ENCODE measurements around the gene NUDT13. TPM values are rescaled to one million over a fixed set of nuclear protein-coding genes. Genes with fewer than 3 reads are reported as not detected.

Gene NUDT13
- total and polyA plus RNA-seq, 9 of the 15 experiments (the other 6 are each of a cell fraction or from before 2014, with no cell fraction given) = 4.7 to 11.1 (median 5.6) TPM

- TF ChIP-seq CHD7 (IDR thresholded peaks at IDR 0.05; ENCODE audit: low read depth, low read length) (no peak), E2F8 (IDR thresholded peaks at IDR 0.05; ENCODE audit: low read depth, partially characterized antibody) (peak; percentile 52), ZNF165 (CRISPR knock-in tag; IDR thresholded peaks at IDR 0.05; ENCODE audit: borderline replicate concordance) (no peak), RBFOX2 (IDR thresholded peaks at IDR 0.05; ENCODE audit: low read depth, low read length) (peak; percentile 100), PCBP1 (IDR thresholded peaks at IDR 0.05; ENCODE audit: low read depth, low read length, poor library complexity, severe bottlenecking) (peak; percentile 92), BHLHE40 (IDR thresholded peaks at IDR 0.05; ENCODE audit: low read length) (peak; percentile 89), ETS2 (tag; IDR thresholded peaks at IDR 0.05; ENCODE audit: borderline replicate concordance, poor library complexity, severe bottlenecking) (no peak), TEAD2 (tag; IDR thresholded peaks at IDR 0.05) (no peak), STAT5B (CRISPR knock-in tag; IDR thresholded peaks at IDR 0.05) (no peak), ZNF175 (CRISPR knock-in tag; IDR thresholded peaks at IDR 0.05; ENCODE audit: low read depth) (no peak)
- TF ChIP-seq, protein P1, sequence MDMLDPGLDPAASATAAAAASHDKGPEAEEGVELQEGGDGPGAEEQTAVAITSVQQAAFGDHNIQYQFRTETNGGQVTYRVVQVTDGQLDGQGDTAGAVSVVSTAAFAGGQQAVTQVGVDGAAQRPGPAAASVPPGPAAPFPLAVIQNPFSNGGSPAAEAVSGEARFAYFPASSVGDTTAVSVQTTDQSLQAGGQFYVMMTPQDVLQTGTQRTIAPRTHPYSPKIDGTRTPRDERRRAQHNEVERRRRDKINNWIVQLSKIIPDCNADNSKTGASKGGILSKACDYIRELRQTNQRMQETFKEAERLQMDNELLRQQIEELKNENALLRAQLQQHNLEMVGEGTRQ (CRISPR knock-in tag; IDR thresholded peaks at IDR 0.05) = no peak
These were observed 13.6 kb upstream of the NUDT13 start, which contains the start of gene P4HA1 (continued) for GRCh38 chr10:73096449-73097304.

All from K562 (cell line).